ENCODE results near the gene ROR1. TPM values are rescaled to one million over a fixed set of nuclear protein-coding genes. Genes with fewer than 3 reads are reported as not detected.
A peak's percentile ranks its signal among the peaks of the same experiment; 100 is the strongest.
"Not testable (repeated sequence)": the region's sequence is repeated elsewhere in the genome, so short reads cannot be mapped to it uniquely, and the experiment has no call there.

The ROR1 gene
- total RNA-seq, 6 experiments from 2014 or later = 7.4 to 9.4 (median 8.9) TPM

DNA sequence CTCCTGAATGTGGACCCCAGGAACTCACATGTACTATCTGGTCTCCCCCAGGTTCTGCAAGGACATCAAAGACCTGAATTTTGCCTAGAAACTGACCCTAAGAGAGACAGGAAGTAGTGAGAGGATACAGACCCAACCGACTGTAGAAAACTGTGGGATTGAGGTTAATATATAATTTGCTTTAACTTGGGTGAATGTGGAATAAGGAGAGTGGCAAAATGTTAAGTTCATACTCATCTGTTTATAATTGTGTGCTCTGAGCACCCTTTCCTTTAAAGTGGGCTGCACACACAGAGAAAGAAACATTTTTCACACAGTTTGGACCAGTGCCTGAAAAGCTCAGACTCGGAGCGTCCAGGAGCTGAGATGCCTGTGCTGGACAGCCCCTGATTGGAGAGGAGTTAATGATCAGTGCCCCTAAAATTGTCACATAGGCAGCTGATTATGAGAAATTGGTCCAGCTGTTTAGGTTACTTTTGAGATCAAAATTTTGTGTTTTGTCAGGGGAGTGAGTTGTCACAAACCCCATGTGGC is 37.2 kb downstream of the ROR1 start:
- no peak for DNase-seq
- Mint-ChIP-seq H3K4me3 (no peak overlapping the region), H3K4me1 (ENCODE audit: low read depth) (peaks cover 9% of the 10 kb centered on the region)

DNA sequence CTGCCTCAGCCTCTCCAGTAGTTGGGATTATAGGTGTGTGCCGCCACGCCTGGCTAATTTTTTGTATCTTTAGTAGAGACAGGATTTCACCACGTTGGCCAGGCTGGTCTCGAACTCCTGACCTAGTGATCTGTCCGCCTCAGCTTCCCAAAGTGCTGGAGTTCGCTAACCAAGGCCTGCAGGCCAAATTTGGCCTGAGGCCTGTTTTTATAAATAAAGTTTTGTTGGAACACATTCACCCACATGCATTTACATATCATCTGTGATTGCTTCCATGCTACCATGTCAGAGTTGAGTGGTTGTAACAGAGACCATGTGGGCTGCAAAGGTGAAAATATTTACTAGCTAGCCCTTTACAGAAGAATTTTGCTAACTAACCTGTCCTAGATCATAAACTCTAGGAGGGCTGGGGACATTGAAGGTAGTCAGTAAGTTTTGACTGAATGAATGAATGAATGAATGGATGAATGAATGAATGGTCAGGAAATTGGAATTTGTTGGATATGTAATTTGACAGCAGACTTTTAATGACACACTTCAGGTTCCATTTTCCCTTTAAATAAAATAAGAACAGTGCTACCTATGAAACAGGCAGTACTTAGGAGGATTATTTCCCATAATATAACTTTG is 38.4 kb downstream of the ROR1 start:
- H3K4me1 Mint-ChIP-seq (ENCODE audit: low read depth) = peaks cover 16% of the 10 kb centered on the region
- no peak overlapping the region for H3K27ac Mint-ChIP-seq
- no peak for DNase-seq
- peaks cover 7% of the 10 kb centered on the region for H3K27me3 Mint-ChIP-seq (ENCODE audit: insufficient read depth)
- no peak for TF ChIP-seq CTCF (IDR thresholded peaks at IDR 0.05)
- no peak overlapping the region for H3K4me3 Mint-ChIP-seq
- H3K36me3 Mint-ChIP-seq (ENCODE audit: low read depth) = peaks cover 11% of the 10 kb centered on the region
- peaks cover 4% of the 10 kb centered on the region; the same call in 1 of the 2 replicates for H3K9me3 Mint-ChIP-seq

More for the DNA sequence above, 37.2 kb downstream of the ROR1 start:
- Mint-ChIP-seq H3K9me3 (no peaks in the 10 kb centered on the region), H3K27ac (no peak overlapping the region), H3K27me3 (ENCODE audit: insufficient read depth) (peaks cover 7% of the 10 kb centered on the region), H3K36me3 (ENCODE audit: low read depth) (peaks cover 6% of the 10 kb centered on the region)
- no peak for TF ChIP-seq CTCF (IDR thresholded peaks at IDR 0.05)

DNA sequence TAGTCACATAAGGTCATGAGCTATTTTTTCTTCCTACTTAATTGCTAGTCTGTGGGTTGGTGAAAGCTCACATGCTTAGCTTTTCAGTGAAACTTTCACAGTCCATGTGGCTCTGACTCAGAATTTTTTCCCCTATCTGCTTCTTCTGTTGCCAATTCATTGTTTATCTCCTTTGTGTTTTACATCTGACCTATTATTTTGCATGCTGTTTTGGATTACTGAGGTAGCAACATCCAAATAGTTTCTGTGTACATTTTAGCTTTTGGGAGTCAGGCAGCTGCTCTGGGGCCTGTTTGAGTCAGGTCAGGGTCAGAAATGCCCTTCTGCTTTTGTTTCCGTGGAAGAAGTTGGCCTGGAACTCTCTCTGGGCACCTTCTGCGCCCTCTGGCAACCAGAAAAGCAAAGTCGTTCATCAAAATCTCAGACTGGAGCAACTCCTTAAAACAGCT is 40.0 kb downstream of the ROR1 start:
- peaks cover 3% of the 10 kb centered on the region; the same call in 1 of the 2 replicates for H3K27me3 Mint-ChIP-seq (ENCODE audit: insufficient read depth)
- peak overlapping the region; percentile 12; the same call in 1 of the 2 replicates for H3K27ac Mint-ChIP-seq
- peaks cover 4% of the 10 kb centered on the region; the same call in 1 of the 2 replicates for H3K9me3 Mint-ChIP-seq
- DNase-seq = peak; percentile 53
- no peak overlapping the region for H3K4me3 Mint-ChIP-seq
- H3K36me3 Mint-ChIP-seq (ENCODE audit: low read depth) = peaks cover 11% of the 10 kb centered on the region
- H3K4me1 Mint-ChIP-seq (ENCODE audit: low read depth) = peaks cover 25% of the 10 kb centered on the region
- TF ChIP-seq CTCF (IDR thresholded peaks at IDR 0.05) = no peak

- not testable (repeated sequence) for H3K9me3 Mint-ChIP-seq; H3K27ac Mint-ChIP-seq; H3K27me3 Mint-ChIP-seq (ENCODE audit: insufficient read depth); H3K36me3 Mint-ChIP-seq (ENCODE audit: low read depth); DNase-seq; H3K4me3 Mint-ChIP-seq
- peaks cover 33% of the 10 kb centered on the region for H3K4me1 Mint-ChIP-seq (ENCODE audit: low read depth)
Measured at GRCh38 chr1:63816217-63816815, 42.5 kb downstream of the ROR1 start.

- DNase-seq = no peak
- Mint-ChIP-seq H3K4me1 (ENCODE audit: low read depth) (peaks cover 40% of the 10 kb centered on the region), H3K27ac (no peak overlapping the region), H3K36me3 (ENCODE audit: low read depth) (peaks cover 6% of the 10 kb centered on the region), H3K27me3 (ENCODE audit: insufficient read depth) (no peaks in the 10 kb centered on the region; the same call in 1 of the 2 replicates), H3K9me3 (peaks cover 4% of the 10 kb centered on the region; the same call in 1 of the 2 replicates), H3K4me3 (no peak overlapping the region)
- no peak for TF ChIP-seq CTCF (IDR thresholded peaks at IDR 0.05)
Measured at GRCh38 chr1:63817152-63817667, 43.4 kb downstream of the ROR1 start.

DNA sequence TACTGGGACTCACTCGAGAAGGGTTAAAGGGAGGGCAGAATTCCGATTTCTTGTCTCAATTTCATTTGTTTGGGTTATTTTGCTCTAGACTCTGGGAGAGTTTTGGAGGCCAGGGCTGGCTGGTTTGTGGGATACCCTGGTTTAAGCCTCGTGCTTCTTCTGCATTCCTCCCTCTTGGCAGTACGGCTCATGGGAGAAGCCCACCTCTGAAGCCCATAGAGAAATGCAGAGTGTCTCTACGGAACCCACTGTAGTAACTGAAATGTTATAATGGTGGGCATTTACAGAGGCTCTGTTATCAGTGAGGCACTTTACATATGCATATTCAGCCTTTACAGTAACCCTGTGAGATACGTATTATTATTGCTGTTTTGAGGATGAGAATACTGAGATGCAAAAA is 43.9 kb downstream of the ROR1 start:
- H3K27me3 Mint-ChIP-seq (ENCODE audit: insufficient read depth) = no peaks in the 10 kb centered on the region; the same call in 1 of the 2 replicates
- peaks cover 4% of the 10 kb centered on the region; the same call in 1 of the 2 replicates for H3K9me3 Mint-ChIP-seq
- peaks cover 40% of the 10 kb centered on the region for H3K4me1 Mint-ChIP-seq (ENCODE audit: low read depth)
- H3K36me3 Mint-ChIP-seq (ENCODE audit: low read depth) = peaks cover 6% of the 10 kb centered on the region
- no peak overlapping the region for H3K4me3 Mint-ChIP-seq
- H3K27ac Mint-ChIP-seq = no peak overlapping the region
- no peak for TF ChIP-seq CTCF (IDR thresholded peaks at IDR 0.05)
- no peak for DNase-seq
